ENCODE data around the gene LMO1. TPM values are rescaled to one million over a fixed set of nuclear protein-coding genes. Genes with fewer than 3 reads are reported as not detected.

LMO1 gene
- total RNA-seq, 2 experiments from 2014 or later, result not detected

DNA sequence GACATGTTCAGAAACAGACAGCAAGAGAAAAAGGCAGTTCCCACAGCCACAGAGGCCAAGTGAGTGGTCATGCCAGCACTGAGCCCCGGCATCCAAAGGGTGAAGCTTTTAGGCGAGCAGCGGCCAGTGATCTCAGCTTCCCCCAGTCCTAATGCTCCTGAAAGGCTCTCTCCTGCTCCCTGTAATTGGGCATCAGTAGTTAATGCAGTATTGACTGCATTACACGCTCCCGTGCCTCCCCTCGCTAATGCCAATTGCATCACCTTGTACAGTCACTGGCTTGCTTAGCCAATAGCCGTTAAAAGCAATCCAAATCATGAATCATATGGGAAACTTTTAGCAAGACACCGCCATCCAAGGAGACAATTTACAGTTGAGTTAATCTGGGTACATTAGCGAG, 4.9 kb downstream of the LMO1 start:
- Mint-ChIP-seq H3K9me3 (no peaks in the 10 kb centered on the region), H3K27ac (no peak overlapping the region), H3K4me3 (no peak overlapping the region), H3K27me3 (ENCODE audit: low read depth) (peaks cover 36% of the 10 kb centered on the region), H3K4me1 (ENCODE audit: low read depth) (peaks cover 5% of the 10 kb centered on the region), H3K36me3 (ENCODE audit: low read depth) (no peaks in the 10 kb centered on the region)
- no peak for DNase-seq
- intact Hi-C loops (cut with micrococcal nuclease), result no loop called here
- CTCF ChIA-PET, result no interaction called here

DNA sequence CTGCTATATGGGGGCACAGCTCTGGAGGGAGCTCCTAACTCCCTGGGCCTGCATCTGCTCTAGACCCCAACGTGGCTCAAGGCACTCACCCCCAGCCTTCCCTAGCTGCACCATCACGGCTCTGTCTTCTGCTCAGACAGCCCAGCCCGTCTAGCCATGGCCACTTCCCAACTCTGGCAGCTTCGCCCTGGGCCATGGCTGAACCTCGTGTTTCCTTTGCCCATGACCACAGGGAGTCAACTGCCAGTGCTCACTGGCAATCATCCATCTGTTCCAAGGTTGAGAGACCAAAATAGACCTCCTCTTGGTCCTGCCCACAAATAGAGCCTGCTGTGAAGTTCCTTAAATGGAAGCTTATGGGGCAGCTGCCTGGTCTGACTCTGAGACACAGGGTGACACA, 5.4 kb downstream of the LMO1 start:
- Mint-ChIP-seq H3K4me1 (ENCODE audit: low read depth) (peaks cover under 1% of the 10 kb centered on the region), H3K27me3 (ENCODE audit: low read depth) (peaks cover 34% of the 10 kb centered on the region), H3K4me3 (no peak overlapping the region), H3K9me3 (no peaks in the 10 kb centered on the region), H3K36me3 (ENCODE audit: low read depth) (no peaks in the 10 kb centered on the region), H3K27ac (no peak overlapping the region)
- CTCF ChIA-PET, result no interaction called here
- no peak for DNase-seq
- intact Hi-C loops (cut with micrococcal nuclease), result no loop called here

DNA sequence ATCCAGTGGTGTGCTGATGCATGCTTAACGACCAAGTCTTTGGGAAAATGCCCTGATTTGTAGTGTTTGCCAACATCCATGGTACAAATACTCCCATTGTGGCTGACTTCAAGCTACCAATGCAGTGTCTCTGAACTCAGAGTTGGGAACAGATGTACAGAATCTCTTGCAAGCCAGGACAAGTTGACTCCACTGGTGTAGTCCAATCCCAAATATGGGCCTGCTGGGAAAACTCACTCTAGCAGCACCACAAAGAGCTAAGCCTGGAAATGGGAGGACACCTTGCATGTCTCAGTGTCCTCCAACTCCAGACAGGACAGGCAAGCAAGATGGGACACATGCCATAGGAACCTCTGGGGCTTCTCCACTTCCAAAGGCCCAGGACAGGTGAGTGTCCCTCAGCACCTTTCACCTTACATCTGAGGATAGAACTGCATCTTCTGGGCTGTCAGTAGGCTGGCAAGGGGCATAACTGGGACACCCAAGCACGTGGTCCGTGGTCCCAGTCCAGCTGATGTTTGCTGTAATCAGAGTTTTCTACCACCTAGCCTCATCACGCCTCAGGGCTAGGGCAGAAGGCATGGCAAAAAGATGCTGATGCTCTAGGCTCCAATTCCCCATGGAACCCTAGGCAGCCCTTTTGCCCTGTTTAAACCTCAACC, 6.5 kb downstream of the LMO1 start:
- intact Hi-C loops (cut with micrococcal nuclease), result no loop called here
- no peak overlapping the region for H3K4me3 Mint-ChIP-seq
- H3K4me1 Mint-ChIP-seq (ENCODE audit: low read depth), result no peaks in the 10 kb centered on the region
- no peaks in the 10 kb centered on the region for H3K36me3 Mint-ChIP-seq (ENCODE audit: low read depth)
- CTCF ChIA-PET, result no interaction called here
- H3K9me3 Mint-ChIP-seq, result no peaks in the 10 kb centered on the region
- DNase-seq, result no peak
- peaks cover 27% of the 10 kb centered on the region for H3K27me3 Mint-ChIP-seq (ENCODE audit: low read depth)
- H3K27ac Mint-ChIP-seq, result no peak overlapping the region

DNA sequence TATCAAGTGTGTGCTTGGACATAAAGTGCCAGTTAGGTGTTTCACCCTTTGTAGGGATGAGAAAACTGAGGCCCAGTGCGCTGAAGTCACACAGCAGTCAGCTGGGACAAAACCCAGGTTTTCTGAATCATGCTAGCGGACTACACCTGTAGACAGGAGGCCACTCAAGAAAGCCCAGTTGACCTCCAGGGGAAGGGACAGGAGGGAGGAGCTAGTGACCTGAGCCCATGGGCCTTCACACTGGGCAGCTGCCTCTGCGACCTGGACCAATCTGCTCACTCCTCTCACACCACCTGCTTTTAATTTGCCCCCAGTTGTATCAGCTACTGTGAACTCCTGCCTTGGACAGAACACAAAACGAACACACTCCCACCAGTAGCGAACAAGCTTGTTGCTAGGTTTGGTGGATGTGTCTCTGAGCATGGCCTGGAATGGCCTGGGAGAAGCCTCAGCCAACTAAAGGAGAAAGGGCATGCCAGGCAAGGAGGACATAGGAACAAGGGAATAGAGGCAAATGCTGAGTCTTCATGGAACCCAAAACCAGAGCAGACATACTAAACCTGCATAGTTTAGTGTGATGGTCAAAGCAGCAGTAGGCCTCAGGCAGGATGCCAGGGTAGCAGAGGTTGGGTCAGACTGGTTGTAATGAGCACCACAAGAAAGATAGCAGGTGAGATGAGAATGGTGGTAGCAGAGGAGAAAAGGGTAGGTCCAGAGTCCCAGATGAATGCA, 7.2 kb downstream of the LMO1 start:
- Mint-ChIP-seq H3K27me3 (ENCODE audit: low read depth) (peaks cover 20% of the 10 kb centered on the region), H3K36me3 (ENCODE audit: low read depth) (no peaks in the 10 kb centered on the region), H3K27ac (no peak overlapping the region), H3K4me1 (ENCODE audit: low read depth) (no peaks in the 10 kb centered on the region), H3K4me3 (no peak overlapping the region), H3K9me3 (no peaks in the 10 kb centered on the region)
- intact Hi-C loops (cut with micrococcal nuclease), result no loop called here
- DNase-seq, result no peak
- CTCF ChIA-PET, result interaction anchor here (0.9 kb wide), 1 partner anchor 9 kb away, joined by 7 read pairs; no protein-coding TSS in a partner anchor

DNA sequence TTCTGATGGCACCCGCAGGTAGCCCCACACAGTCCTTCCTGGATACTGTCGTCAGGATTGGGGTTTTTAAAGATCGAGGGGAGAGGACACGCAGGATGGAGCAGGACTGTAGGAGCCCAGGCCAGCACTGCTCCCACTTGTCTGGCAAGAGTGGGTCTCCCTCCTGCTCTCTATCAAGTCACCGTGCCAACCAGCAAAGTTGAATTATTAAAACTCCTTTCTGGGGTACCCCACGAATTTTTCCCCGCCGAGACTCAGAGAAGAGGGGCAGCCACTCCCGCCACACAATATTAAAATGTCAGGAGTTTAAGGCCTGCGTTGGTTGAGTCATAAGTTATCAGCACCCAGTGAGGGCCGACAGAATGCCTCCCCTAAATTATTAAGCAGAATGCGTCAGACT, 10.1 kb downstream of the LMO1 start:
- no peak for DNase-seq
- Mint-ChIP-seq H3K9me3 (no peaks in the 10 kb centered on the region), H3K27me3 (ENCODE audit: low read depth) (peaks cover 1% of the 10 kb centered on the region), H3K36me3 (ENCODE audit: low read depth) (no peaks in the 10 kb centered on the region), H3K4me3 (no peak overlapping the region), H3K4me1 (ENCODE audit: low read depth) (no peaks in the 10 kb centered on the region), H3K27ac (no peak overlapping the region)
- intact Hi-C loops (cut with micrococcal nuclease), result no loop called here
- CTCF ChIA-PET, result interaction anchor here (2.3 kb wide), 1 partner anchor 10 kb away, joined by 16 read pairs; the partner anchor contains the start of gene LMO1

DNA sequence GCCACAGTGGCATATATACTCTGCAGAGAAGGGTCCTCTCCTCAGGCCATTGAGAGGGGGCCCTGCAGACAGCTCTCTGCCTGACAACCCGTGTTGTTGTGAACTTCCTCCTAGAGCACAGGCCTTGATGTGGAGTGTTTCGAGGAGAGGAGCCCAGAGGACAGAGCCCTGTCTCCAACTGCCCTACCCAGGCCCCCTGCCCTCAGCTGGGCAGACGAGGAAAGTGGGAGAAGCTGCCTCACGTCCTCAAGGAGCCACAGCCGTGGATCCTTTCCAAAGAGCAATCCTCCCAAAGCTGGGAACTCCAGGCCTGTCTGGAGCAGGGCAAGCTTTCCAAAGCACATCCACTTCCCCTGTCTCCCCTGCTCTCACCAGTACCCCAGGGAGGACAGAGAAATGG, 10.7 kb downstream of the LMO1 start:
- no peaks in the 10 kb centered on the region for H3K27me3 Mint-ChIP-seq (ENCODE audit: low read depth)
- H3K4me3 Mint-ChIP-seq, result no peak overlapping the region
- CTCF ChIA-PET, result interaction anchor here (0.8 kb wide), 1 partner anchor 11 kb away, joined by 3 read pairs; the partner anchor contains the start of gene LMO1

DNA sequence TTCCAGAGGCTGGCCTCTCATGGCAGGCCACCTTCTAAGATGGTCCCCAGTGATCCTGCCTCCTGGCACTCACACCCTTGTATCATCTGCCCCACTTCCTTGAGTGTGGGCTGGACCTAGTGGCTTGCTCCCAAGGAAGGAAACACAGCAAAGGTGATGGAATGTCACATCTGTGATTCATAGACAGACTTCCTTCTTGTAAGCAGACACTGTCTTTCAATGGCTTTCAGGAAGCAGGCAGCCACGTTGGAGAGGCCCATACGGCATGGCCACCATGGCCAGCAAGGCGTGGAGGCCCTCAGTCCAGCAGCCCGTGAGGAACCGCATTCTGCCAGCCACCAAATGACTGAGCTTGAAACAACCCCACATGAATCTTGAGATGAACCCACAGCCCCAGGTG, 11.3 kb downstream of the LMO1 start:
- no peak overlapping the region for H3K4me3 Mint-ChIP-seq
- no peak for DNase-seq
- no peaks in the 10 kb centered on the region for H3K36me3 Mint-ChIP-seq (ENCODE audit: low read depth)
- H3K27me3 Mint-ChIP-seq (ENCODE audit: low read depth), result no peaks in the 10 kb centered on the region
- H3K9me3 Mint-ChIP-seq, result no peaks in the 10 kb centered on the region
- CTCF ChIA-PET, result interaction anchor here (0.8 kb wide), 1 partner anchor 11 kb away, joined by 3 read pairs; the partner anchor contains the start of gene LMO1
- H3K27ac Mint-ChIP-seq, result no peak overlapping the region
- no peaks in the 10 kb centered on the region for H3K4me1 Mint-ChIP-seq (ENCODE audit: low read depth)
- intact Hi-C loops (cut with micrococcal nuclease), result no loop called here

More for the DNA sequence above, 10.7 kb downstream of the LMO1 start:
- Mint-ChIP-seq H3K27ac (no peak overlapping the region), H3K9me3 (no peaks in the 10 kb centered on the region), H3K36me3 (ENCODE audit: low read depth) (no peaks in the 10 kb centered on the region), H3K4me1 (ENCODE audit: low read depth) (no peaks in the 10 kb centered on the region)
- no peak for DNase-seq
- intact Hi-C loops (cut with micrococcal nuclease), result no loop called here

DNA sequence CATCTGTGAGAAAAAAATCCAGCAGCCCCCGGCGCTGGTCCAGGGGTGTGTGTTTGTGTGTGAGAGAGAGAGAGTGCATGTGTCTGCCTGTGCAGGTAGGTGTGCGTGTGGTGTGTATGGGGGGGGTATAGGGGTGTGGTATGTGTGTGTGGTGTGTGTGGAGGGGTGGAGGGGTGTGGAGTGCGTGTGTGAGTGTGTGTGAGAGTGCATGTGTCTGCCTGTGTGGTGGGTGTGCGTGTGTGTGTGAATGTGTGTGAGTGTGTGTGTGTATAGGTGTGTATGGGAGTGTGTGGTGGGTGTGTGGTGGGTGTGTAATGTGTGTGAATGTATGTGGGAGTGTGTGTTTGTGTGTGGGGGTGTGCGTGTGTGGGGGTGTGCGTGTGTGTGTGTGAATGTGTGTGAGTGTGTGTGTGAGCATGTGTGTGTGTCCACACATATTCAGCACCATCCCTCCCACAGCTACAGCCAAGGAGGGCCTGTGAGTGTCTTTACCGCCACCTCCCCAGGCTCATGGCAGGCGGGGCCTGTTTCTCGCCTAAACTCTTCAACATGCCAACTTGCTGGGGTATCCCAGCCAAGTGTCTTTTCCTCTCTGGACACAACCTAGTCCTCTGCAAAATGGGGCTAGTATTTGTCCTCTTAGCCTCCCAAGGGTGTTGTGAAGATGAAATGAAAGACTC, 11.9 kb downstream of the LMO1 start:
- Mint-ChIP-seq H3K9me3 (no peaks in the 10 kb centered on the region), H3K27me3 (ENCODE audit: low read depth) (no peaks in the 10 kb centered on the region), H3K4me3 (no peak overlapping the region), H3K36me3 (ENCODE audit: low read depth) (no peaks in the 10 kb centered on the region), H3K4me1 (ENCODE audit: low read depth) (no peaks in the 10 kb centered on the region), H3K27ac (no peak overlapping the region)
- intact Hi-C loops (cut with micrococcal nuclease), result no loop called here
- CTCF ChIA-PET, result interaction anchor here (0.5 kb wide), 1 partner anchor 9 kb away, joined by 3 read pairs; no protein-coding TSS in a partner anchor
- no peak for DNase-seq

DNA sequence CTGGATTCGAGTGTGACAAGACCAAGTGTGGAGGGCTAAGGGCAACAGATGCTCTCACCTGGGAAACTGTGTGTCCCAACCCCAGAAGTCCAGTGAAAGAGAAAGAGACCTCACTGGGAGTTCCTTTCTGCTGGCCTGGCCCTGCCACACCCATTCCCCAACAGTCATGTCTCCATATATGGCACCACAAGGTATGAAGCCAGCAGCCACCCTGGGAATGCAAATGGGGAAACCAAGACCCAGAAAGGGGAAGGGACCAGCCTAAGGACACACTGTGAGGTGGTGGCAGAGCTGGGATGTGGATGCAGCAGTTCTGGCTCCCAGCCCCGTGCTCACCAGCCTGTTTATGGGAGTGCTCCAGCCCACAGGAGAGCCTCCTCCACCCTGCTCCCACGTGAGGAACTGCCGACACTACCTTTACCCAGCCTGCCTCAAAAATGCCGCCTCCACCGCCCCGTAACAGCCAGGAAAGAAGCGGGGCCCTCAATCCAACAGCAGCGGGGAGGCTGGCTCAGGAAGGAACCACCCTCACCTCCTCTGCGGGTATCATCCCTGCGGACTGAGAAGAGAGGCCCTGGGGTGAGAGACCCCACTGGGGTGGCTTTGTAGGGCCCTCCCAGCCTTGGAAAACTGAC, 12.6 kb downstream of the LMO1 start:
- Mint-ChIP-seq H3K4me1 (ENCODE audit: low read depth) (no peaks in the 10 kb centered on the region), H3K4me3 (no peak overlapping the region), H3K27ac (no peak overlapping the region), H3K9me3 (no peaks in the 10 kb centered on the region), H3K36me3 (ENCODE audit: low read depth) (no peaks in the 10 kb centered on the region), H3K27me3 (ENCODE audit: low read depth) (no peaks in the 10 kb centered on the region)
- intact Hi-C loops (cut with micrococcal nuclease), result no loop called here
- CTCF ChIA-PET, result interaction anchor here (0.5 kb wide), 1 partner anchor 10 kb away, joined by 3 read pairs; no protein-coding TSS in a partner anchor
- DNase-seq, result no peak

DNA sequence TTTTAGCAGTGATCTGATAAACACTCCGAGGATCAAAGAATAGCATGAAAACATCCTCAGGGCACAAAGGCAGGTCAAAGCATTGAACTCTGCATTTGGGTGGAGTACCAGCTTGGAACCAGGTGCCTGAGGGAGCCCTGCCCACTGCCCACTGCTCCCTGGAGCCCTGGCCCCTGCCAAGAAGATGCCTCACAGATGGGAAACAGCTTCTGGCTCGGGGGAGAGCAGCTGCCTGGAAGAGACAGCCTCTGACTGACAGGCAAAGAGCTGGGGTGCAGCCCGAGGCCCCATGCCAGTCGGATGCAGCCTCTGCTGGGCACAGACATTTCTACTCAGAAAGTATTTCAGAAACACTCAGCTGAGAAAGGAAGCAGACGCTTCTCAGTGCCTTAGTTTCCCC, 13.2 kb downstream of the LMO1 start:
- H3K36me3 Mint-ChIP-seq (ENCODE audit: low read depth), result no peaks in the 10 kb centered on the region
- H3K27me3 Mint-ChIP-seq (ENCODE audit: low read depth), result no peaks in the 10 kb centered on the region
- no peaks in the 10 kb centered on the region for H3K4me1 Mint-ChIP-seq (ENCODE audit: low read depth)
- no peaks in the 10 kb centered on the region for H3K9me3 Mint-ChIP-seq
- DNase-seq, result no peak
- CTCF ChIA-PET, result interaction anchor here (0.7 kb wide), 1 partner anchor 29 kb away, joined by 3 read pairs; no protein-coding TSS in a partner anchor
- intact Hi-C loops (cut with micrococcal nuclease), result no loop called here
- no peak overlapping the region for H3K4me3 Mint-ChIP-seq
- no peak overlapping the region for H3K27ac Mint-ChIP-seq

DNA sequence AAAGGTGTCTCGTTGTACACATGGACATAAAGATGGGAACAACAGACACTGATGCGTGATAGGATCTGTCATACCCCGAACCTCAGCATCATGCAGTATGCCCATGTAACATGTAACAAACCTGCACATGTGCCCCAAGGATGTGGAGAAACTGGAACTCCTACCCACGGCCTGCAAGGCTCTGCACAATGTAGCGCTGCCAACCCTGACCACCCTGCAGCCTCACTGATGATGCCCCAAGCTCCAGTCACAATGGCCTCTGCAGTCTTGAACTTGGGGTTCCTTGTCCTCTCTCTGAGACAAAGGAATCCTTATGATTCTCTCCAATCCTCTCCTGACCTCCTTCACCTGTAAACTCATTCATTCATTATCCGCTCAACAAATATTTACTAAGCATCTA, 14.2 kb downstream of the LMO1 start:
- CTCF ChIA-PET, result interaction anchor here (1.9 kb wide), 1 partner anchor 14 kb away, joined by 9 read pairs; the partner anchor contains the start of gene LMO1
- Mint-ChIP-seq H3K4me3 (no peak overlapping the region), H3K4me1 (ENCODE audit: low read depth) (no peaks in the 10 kb centered on the region), H3K9me3 (no peaks in the 10 kb centered on the region), H3K27me3 (ENCODE audit: low read depth) (no peaks in the 10 kb centered on the region), H3K27ac (no peak overlapping the region), H3K36me3 (ENCODE audit: low read depth) (no peaks in the 10 kb centered on the region)
- intact Hi-C loops (cut with micrococcal nuclease), result no loop called here
- no peak for DNase-seq

DNA sequence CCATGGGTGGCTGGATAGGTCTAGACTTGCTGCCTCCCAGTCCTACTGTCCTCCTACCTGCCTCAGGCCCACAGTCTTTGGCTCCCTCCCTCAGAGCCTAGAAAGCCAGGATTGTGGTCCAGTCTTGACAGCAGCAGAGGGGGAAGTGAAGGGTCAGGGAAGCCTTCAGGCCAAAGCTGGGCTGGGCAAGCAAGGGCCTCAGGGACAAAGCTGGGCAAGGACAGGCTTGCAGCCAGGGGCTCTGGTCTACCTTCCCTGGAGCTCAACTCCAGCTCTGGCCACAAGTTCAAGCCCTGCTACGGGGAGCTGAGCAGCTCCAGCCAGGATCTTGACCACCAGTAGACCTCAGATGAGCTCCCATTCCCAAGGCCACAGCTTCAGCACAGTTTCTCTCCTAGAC, 14.9 kb downstream of the LMO1 start:
- no peaks in the 10 kb centered on the region for H3K9me3 Mint-ChIP-seq
- no peak overlapping the region for H3K27ac Mint-ChIP-seq
- DNase-seq, result no peak
- intact Hi-C loops (cut with micrococcal nuclease), result no loop called here
- no peaks in the 10 kb centered on the region for H3K36me3 Mint-ChIP-seq (ENCODE audit: low read depth)
- no peaks in the 10 kb centered on the region for H3K4me1 Mint-ChIP-seq (ENCODE audit: low read depth)
- H3K27me3 Mint-ChIP-seq (ENCODE audit: low read depth), result no peaks in the 10 kb centered on the region
- H3K4me3 Mint-ChIP-seq, result no peak overlapping the region
- CTCF ChIA-PET, result interaction anchor here (1.9 kb wide), 1 partner anchor 15 kb away, joined by 9 read pairs; the partner anchor contains the start of gene LMO1

Data from activated naive CD4-positive, alpha-beta T cell treated with anti-CD3 and anti-CD28 coated beads for 36 hours (primary cell).